Immature natural killer cell (primary cell): ENCODE measurements around the gene PHF21A. TPM values are rescaled to one million over a fixed set of nuclear protein-coding genes. Genes with fewer than 3 reads are reported as not detected.

Experiments
- polyA plus RNA-seq, 3 donors: library from polyadenylated mRNA; unstranded; fragments of 300-500 nt; fragmentation: Illumina TruSeq; gene quantifications; one replicate each; pipeline ENCODE4 v1.2.3, GENCODE V29; 2021

PHF21A gene
- polyA plus RNA-seq, 3 donors from 2014 or later, result 4.4 to 21.3 (median 5.8) TPM

Other genes starting within 250 kb of the PHF21A start
- gene MAPK8IP1, start 235.8 kb downstream of the PHF21A start, polyA plus RNA-seq, result under 1 TPM in 2 of 3 donors, not detected in 1; 0.08 to 0.09 TPM
- gene FREY1, start 214.2 kb downstream of the PHF21A start, polyA plus RNA-seq, result not detected
- gene PEX16, start 203.6 kb downstream of the PHF21A start, polyA plus RNA-seq, result 10 to 100 TPM; 51.0 to 69.9 (median 51.2) TPM
- gene LARGE2, start 198.8 kb downstream of the PHF21A start, polyA plus RNA-seq, result under 1 TPM in 1 of 3 donors, not detected in 2; 0.96 TPM
- not detected for gene CREB3L1, start 156.2 kb upstream of the PHF21A start, polyA plus RNA-seq
- gene DGKZ, start 226.0 kb upstream of the PHF21A start, polyA plus RNA-seq, result 100 to 1,000 TPM in 1 of 3 donors, 10 to 100 TPM in 2; 40.7 to 120 (median 63.6) TPM